AG04450 (cell line): ENCODE data around the gene MAMSTR. TPM values are rescaled to one million over a fixed set of nuclear protein-coding genes. Genes with fewer than 3 reads are reported as not detected.

Experiments
- CTCF ChIA-PET: fragments of 300-600, 350-600 bp; formaldehyde crosslinking; extraction: SDS; loops from one replicate; lab custom pipeline; 2022; ENCODE audit warnings: antibody characterized with exemption, inconsistent platforms; lab: Charles Lee
- POLR2A ChIA-PET: fragments of 350-600 bp; formaldehyde crosslinking; extraction: SDS; loops from one replicate; lab custom pipeline; 2021; ENCODE audit warnings: antibody characterized with exemption, inconsistent platforms; lab: Yijun Ruan, JAX
- DNase-seq: peaks from one replicate; pipeline ENCODE4 v3.0.0-alpha.2; 2011; ENCODE audit warnings: low read depth, low spot score
- H3K27ac ChIP-seq: one replicate; pipeline ENCODE4 v1.5.1; 2012; ENCODE audit warnings: low read depth, low read length, control low read depth
- H3K27me3 ChIP-seq: one replicate; pipeline ENCODE4 v1.6.0; 2012; ENCODE audit warnings: low read length; ENCODE audit not compliant: control insufficient read depth, insufficient read depth
- H3K4me3 ChIP-seq: 2 replicates; pipeline ENCODE4 v1.5.1; 2011; ENCODE audit warnings: mild to moderate bottlenecking, low read depth, low read length, control low read depth
- H3K9me3 ChIP-seq: 2 replicates; pipeline ENCODE4 v1.5.1; 2012; ENCODE audit warnings: low read length; ENCODE audit not compliant: control insufficient read depth, insufficient read depth
- CTCF ChIP-seq: IDR thresholded peaks from 2 replicates; pipeline ENCODE4 v1.5.1; 2011; ENCODE audit warnings: low read depth, low read length, control low read depth, inconsistent platforms
- polyA plus RNA-seq: library from polyadenylated mRNA; depleted of rRNA; stranded (reverse); fragments of >200 nt; gene quantifications from 2 replicates; pipeline ENCODE4 v1.2.3, GENCODE V29; 2011

Gene MAMSTR
- polyA plus RNA-seq, 1 experiment: 0.58 TPM

GRCh38 chr19:48714759-48715675 lies 4.5 kb downstream of the MAMSTR start:
- H3K27ac ChIP-seq: peak overlapping the region; percentile 40
- ChIA-PET POLR2A (interaction anchor here (0.8 kb wide), 1 partner anchor 96 kb away, joined by 3 read pairs; the partner anchor contains the start of gene SPHK2), CTCF (no interaction called here)
- H3K4me3 ChIP-seq: peak overlapping the region; percentile 56
- TF ChIP-seq CTCF: no peak
- no peaks in the 10 kb centered on the region for H3K27me3 ChIP-seq
- peaks cover 5% of the 10 kb centered on the region for H3K9me3 ChIP-seq
- DNase-seq: no peak

- CTCF ChIA-PET: interaction anchor here (1.4 to 2.1 kb wide), 2 partner anchors 14 to 38 kb away, joined by 4 to 7 read pairs; no protein-coding TSS in a partner anchor
- DNase-seq: peak; percentile 99
- peak overlapping the region; percentile 82 for H3K4me3 ChIP-seq
- TF ChIP-seq CTCF: no peak
- peaks cover 5% of the 10 kb centered on the region for H3K9me3 ChIP-seq
- peak overlapping the region; percentile 40 for H3K27ac ChIP-seq
- POLR2A ChIA-PET: interaction anchor here (0.6 to 1.5 kb wide), 3 partner anchors 11 to 95 kb away, joined by 3 to 5 read pairs (median 4); partner anchors contain the start of genes FUT2 and SPHK2
- no peaks in the 10 kb centered on the region for H3K27me3 ChIP-seq
Measured at GRCh38 chr19:48713864-48714755, 5.4 kb downstream of the MAMSTR start.

- DNase-seq: no peak
- CTCF ChIA-PET: interaction anchor here (1.4 to 2.1 kb wide), 2 partner anchors 13 to 38 kb away, joined by 4 to 7 read pairs; no protein-coding TSS in a partner anchor
- Histone ChIP-seq H3K9me3 (peaks cover 5% of the 10 kb centered on the region), H3K4me3 (peak overlapping the region; percentile 82), H3K27ac (no peak overlapping the region), H3K27me3 (no peaks in the 10 kb centered on the region)
- TF ChIP-seq CTCF: peak; percentile 48
- POLR2A ChIA-PET: interaction anchor here (1.5 kb wide), 1 partner anchor 12 kb away, joined by 5 read pairs; no protein-coding TSS in a partner anchor
Measured at GRCh38 chr19:48713041-48713863, 6.3 kb downstream of the MAMSTR start.

GRCh38 chr19:48711106-48711662 lies 8.3 kb downstream of the MAMSTR start:
- no peak for TF ChIP-seq CTCF
- Histone ChIP-seq H3K27ac (no peak overlapping the region), H3K27me3 (no peaks in the 10 kb centered on the region), H3K4me3 (no peak overlapping the region), H3K9me3 (peaks cover 5% of the 10 kb centered on the region)
- ChIA-PET POLR2A (interaction anchor here (0.6 kb wide), 1 partner anchor 15 kb away, joined by 3 read pairs; the partner anchor contains the start of gene FUT2), CTCF (interaction anchor here (0.6 kb wide), 1 partner anchor 261 kb away, joined by 3 read pairs; no protein-coding TSS in a partner anchor)
- DNase-seq: no peak
